Measurements from ENCODE around the gene PSMD12. TPM values are rescaled to one million over a fixed set of nuclear protein-coding genes. Genes with fewer than 3 reads are reported as not detected.

PSMD12 gene
- total and polyA plus RNA-seq, 3 experiments from 2014 or later: 40.2 to 94.2 (median 91.1) TPM

DNA sequence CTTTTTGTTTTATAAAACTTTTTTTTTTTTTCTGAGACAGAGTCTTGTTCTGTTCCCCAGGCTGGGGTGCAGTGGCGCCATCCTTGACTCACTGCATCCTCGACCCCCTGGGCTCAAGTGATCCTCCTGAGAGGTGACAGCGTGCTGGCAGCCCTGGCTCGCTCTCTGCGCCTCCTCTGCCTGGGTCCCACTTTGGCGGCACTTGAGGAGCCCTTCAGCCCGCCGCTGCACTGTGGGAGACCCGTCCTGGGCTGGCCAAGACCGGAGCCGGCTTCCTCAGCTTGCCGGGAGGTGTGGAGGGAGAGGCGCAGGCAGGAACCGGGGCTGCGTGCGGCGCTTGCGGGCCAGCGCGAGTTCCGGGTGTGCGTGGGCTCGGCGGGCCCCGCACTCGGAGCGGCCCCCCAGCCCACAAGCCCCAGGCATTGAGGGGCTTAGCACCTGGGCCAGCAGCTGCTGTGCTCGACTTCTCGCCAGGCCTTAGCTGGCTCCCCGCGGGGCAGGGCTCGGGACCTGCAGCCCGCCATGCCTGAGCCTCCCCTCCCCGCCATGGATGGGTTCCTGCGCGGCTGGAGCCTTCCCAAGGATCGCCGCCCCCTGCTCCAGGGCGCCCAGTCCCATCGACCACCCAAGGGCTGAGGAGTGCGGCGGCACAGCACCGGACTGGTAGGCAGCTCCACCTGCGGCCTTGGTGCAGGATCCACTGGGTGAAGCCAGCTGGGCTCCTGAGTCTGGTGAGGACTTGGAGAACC, 71.8 kb downstream of the PSMD12 start:
- POLR2A ChIA-PET: no interaction called here
- no peaks in the 10 kb centered on the region for H3K36me3 Mint-ChIP-seq

DNA sequence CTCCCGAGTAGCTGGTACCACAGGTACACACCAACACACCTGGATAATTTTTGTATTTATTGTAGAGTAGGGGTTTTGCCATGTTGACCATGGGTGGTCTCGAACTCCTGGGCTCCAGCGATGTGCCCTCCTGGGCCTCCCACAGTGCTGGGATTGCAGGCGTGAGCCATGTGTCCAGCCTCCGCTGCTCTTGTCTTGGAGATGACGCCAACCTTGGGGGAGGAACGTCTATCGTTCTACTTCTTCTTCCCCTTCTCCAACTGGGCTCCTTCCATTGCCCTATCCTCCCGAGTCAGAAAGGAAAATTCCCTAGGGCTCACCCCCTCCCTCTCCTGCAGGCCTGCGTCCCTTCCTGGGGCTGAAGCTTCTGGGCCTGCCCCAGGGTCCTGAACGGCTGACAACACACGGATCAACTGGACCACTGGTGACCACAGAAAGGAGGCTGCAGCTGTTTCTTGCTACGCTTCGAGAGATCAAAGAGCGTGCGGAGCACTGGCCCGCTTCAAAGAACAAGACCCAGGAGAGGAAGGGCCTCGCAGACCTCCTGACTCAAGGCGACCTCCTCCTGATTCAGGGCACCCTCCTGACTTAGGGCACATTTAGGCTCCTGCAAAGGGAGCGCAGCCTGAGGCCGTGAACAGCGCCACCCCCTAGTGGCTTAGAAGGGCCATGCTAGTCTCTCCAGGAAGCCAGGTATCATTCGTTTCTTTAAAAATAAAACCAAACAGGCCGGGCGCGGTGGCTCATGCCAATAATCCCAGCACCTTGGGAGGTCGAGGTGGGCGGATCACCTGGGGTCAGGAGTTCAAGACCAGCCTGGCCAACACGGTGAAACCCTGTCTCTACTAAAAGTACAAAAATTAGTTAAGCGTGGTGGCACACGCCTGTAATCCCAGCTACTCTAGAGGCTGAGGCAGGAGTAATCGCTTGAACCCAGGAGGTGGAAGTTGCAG, 72.8 kb downstream of the PSMD12 start:
- CTCF ChIA-PET: interaction anchor here (0.8 to 5.9 kb wide), 17 partner anchors 8 to 83 kb away, joined by 3 to 44 read pairs (median 3); partner anchors contain the start of gene HELZ
- Mint-ChIP-seq H3K36me3 (no peaks in the 10 kb centered on the region), H3K27ac (peak overlapping the region in 4 of 8 donors; percentile 14 to 86 (median 50)), H3K4me1 (peaks cover 5 to 14% (median 6%) of the 10 kb centered on the region in 3 donors), H3K9me3 (no peaks in the 10 kb centered on the region), H3K27me3 (no peaks in the 10 kb centered on the region), H3K4me3 (peak overlapping the region in 4 of 7 donors; percentile 26 to 81 (median 58))
- no peaks in the 10 kb centered on the region for H3K27me3 ChIP-seq (ENCODE audit: insufficient read depth, low read length, poor library complexity, severe bottlenecking)
- no peaks in the 10 kb centered on the region for H3K9me3 ChIP-seq (ENCODE audit: low read length)
- POLR2A ChIA-PET: no interaction called here
- H3K4me1 ChIP-seq (ENCODE audit: insufficient read depth, low read length): no peaks in the 10 kb centered on the region
- no peaks in the 10 kb centered on the region for H3K36me3 ChIP-seq (ENCODE audit: insufficient read depth, low read length)
- H3K4me3 ChIP-seq (ENCODE audit: low read length): no peak overlapping the region
- H3K27ac ChIP-seq (ENCODE audit: low read depth, low read length): no peak overlapping the region
- DNase-seq: peak; percentile 44 to 79 (median 60)

More for the DNA sequence above, 71.8 kb downstream of the PSMD12 start:
- H3K4me3 Mint-ChIP-seq: no peak overlapping the region
- H3K9me3 Mint-ChIP-seq: no peaks in the 10 kb centered on the region
- peaks cover 5 to 7% (median 6%) of the 10 kb centered on the region in 3 donors for H3K4me1 Mint-ChIP-seq
- H3K27me3 Mint-ChIP-seq: no peaks in the 10 kb centered on the region
- Histone ChIP-seq H3K9me3 (ENCODE audit: low read length) (no peaks in the 10 kb centered on the region), H3K4me3 (ENCODE audit: low read length) (no peak overlapping the region), H3K4me1 (ENCODE audit: insufficient read depth, low read length) (no peaks in the 10 kb centered on the region), H3K27me3 (ENCODE audit: insufficient read depth, low read length, poor library complexity, severe bottlenecking) (no peaks in the 10 kb centered on the region), H3K27ac (ENCODE audit: low read depth, low read length) (no peak overlapping the region), H3K36me3 (ENCODE audit: insufficient read depth, low read length) (no peaks in the 10 kb centered on the region)
- H3K27ac Mint-ChIP-seq: no peak overlapping the region
- DNase-seq: no peak
- CTCF ChIA-PET: interaction anchor here (0.8 to 5.9 kb wide), 7 partner anchors 9 to 82 kb away, joined by 3 to 44 read pairs (median 3); no protein-coding TSS in a partner anchor

- H3K4me3 Mint-ChIP-seq: no peak overlapping the region
- peaks cover 0 to 1% of the 10 kb centered on the region in 2 donors for H3K27me3 Mint-ChIP-seq
- H3K9me3 ChIP-seq (ENCODE audit: low read length): no peaks in the 10 kb centered on the region
- H3K4me3 ChIP-seq (ENCODE audit: low read length): no peak overlapping the region
- H3K27me3 ChIP-seq (ENCODE audit: insufficient read depth, low read length, poor library complexity, severe bottlenecking): no peaks in the 10 kb centered on the region
- peaks cover 5 to 14% (median 6%) of the 10 kb centered on the region in 3 donors for H3K4me1 Mint-ChIP-seq
- H3K4me1 ChIP-seq (ENCODE audit: insufficient read depth, low read length): no peaks in the 10 kb centered on the region
- POLR2A ChIA-PET: no interaction called here
- peak overlapping the region in 2 of 8 donors; percentile 43 to 54 for H3K27ac Mint-ChIP-seq
- H3K36me3 ChIP-seq (ENCODE audit: insufficient read depth, low read length): no peaks in the 10 kb centered on the region
- CTCF ChIA-PET: interaction anchor here (1.4 to 5.0 kb wide), 2 partner anchors 28 to 70 kb away, joined by 3 to 19 read pairs; no protein-coding TSS in a partner anchor
- no peaks in the 10 kb centered on the region for H3K36me3 Mint-ChIP-seq
- no peak overlapping the region for H3K27ac ChIP-seq (ENCODE audit: low read depth, low read length)
- DNase-seq: no peak
- H3K9me3 Mint-ChIP-seq: no peaks in the 10 kb centered on the region
These were observed 75.6 kb downstream of the PSMD12 start for GRCh38 chr17:67290711-67291291.

DNA sequence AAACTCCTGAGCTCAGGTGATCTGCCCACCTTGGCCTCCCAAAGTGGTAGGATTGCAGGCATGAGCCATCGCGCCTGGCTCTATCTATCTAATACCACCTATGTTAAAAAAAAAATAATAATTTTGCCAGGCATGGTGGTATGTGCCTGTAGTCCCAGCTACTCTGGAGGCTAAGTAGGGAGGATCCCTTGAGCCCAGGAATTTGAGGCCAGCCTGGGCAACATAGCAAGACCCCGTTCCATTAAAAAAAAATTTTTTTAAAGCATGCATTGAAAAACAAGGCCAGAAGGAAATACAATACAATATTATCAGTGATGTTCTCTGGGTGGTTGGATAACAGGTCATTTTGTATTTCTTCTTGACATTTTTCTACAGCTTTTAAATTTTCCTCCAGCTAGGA, 76.1 kb downstream of the PSMD12 start:
- Histone ChIP-seq H3K4me1 (ENCODE audit: insufficient read depth, low read length) (no peaks in the 10 kb centered on the region), H3K27ac (ENCODE audit: low read depth, low read length) (no peak overlapping the region), H3K4me3 (ENCODE audit: low read length) (no peak overlapping the region), H3K36me3 (ENCODE audit: insufficient read depth, low read length) (no peaks in the 10 kb centered on the region), H3K9me3 (ENCODE audit: low read length) (no peaks in the 10 kb centered on the region), H3K27me3 (ENCODE audit: insufficient read depth, low read length, poor library complexity, severe bottlenecking) (no peaks in the 10 kb centered on the region)
- Mint-ChIP-seq H3K4me1 (peaks cover 5 to 14% (median 6%) of the 10 kb centered on the region in 3 donors), H3K27ac (peak overlapping the region in 1 of 8 donors; percentile 54), H3K9me3 (no peaks in the 10 kb centered on the region), H3K4me3 (no peak overlapping the region), H3K36me3 (no peaks in the 10 kb centered on the region), H3K27me3 (peaks cover 0 to 1% of the 10 kb centered on the region in 2 donors)
- POLR2A ChIA-PET: no interaction called here
- no peak for DNase-seq
- CTCF ChIA-PET: interaction anchor here (1.7 to 5.0 kb wide), 2 partner anchors 11 to 69 kb away, joined by 3 to 19 read pairs; no protein-coding TSS in a partner anchor

GRCh38 chr17:67289181-67289876, 77.0 kb downstream of the PSMD12 start:
- ChIA-PET POLR2A (interaction anchor here (0.6 kb wide), 1 partner anchor 908 kb away, joined by 3 read pairs; no protein-coding TSS in a partner anchor), CTCF (interaction anchor here (1.6 to 5.0 kb wide), 3 partner anchors 10 to 68 kb away, joined by 3 to 19 read pairs (median 5); no protein-coding TSS in a partner anchor)
- Mint-ChIP-seq H3K9me3 (no peaks in the 10 kb centered on the region), H3K4me1 (peaks cover 5 to 14% (median 6%) of the 10 kb centered on the region in 3 donors), H3K36me3 (no peaks in the 10 kb centered on the region), H3K4me3 (peak overlapping the region in 1 of 7 donors; percentile 23), H3K27me3 (peaks cover 0 to 1% of the 10 kb centered on the region in 2 donors), H3K27ac (peak overlapping the region in 3 of 8 donors; percentile 20 to 65 (median 42))
- no peaks in the 10 kb centered on the region for H3K9me3 ChIP-seq (ENCODE audit: low read length)
- H3K27me3 ChIP-seq (ENCODE audit: insufficient read depth, low read length, poor library complexity, severe bottlenecking): no peaks in the 10 kb centered on the region
- no peaks in the 10 kb centered on the region for H3K4me1 ChIP-seq (ENCODE audit: insufficient read depth, low read length)
- H3K36me3 ChIP-seq (ENCODE audit: insufficient read depth, low read length): no peaks in the 10 kb centered on the region
- no peak for DNase-seq
- H3K4me3 ChIP-seq (ENCODE audit: low read length): no peak overlapping the region
- H3K27ac ChIP-seq (ENCODE audit: low read depth, low read length): no peak overlapping the region

Other genes with a start within 250 kb of the PSMD12 start
- 10 to 100 TPM; 56.4 to 62.5 TPM for gene HELZ, start 121.4 kb downstream of the PSMD12 start, total RNA-seq
- gene HELZ, start 121.4 kb downstream of the PSMD12 start, polyA plus RNA-seq: 85.0 TPM
- gene PITPNC1, start 10.7 kb upstream of the PSMD12 start, total RNA-seq: 10 to 100 TPM; 43.1 to 45.1 TPM
- gene PITPNC1, start 10.7 kb upstream of the PSMD12 start, polyA plus RNA-seq: 163 TPM

Measured in CD8-positive, alpha-beta memory T cell (primary cell).